ENCODE data around the gene P4HA2.

Gene P4HA2

DNA sequence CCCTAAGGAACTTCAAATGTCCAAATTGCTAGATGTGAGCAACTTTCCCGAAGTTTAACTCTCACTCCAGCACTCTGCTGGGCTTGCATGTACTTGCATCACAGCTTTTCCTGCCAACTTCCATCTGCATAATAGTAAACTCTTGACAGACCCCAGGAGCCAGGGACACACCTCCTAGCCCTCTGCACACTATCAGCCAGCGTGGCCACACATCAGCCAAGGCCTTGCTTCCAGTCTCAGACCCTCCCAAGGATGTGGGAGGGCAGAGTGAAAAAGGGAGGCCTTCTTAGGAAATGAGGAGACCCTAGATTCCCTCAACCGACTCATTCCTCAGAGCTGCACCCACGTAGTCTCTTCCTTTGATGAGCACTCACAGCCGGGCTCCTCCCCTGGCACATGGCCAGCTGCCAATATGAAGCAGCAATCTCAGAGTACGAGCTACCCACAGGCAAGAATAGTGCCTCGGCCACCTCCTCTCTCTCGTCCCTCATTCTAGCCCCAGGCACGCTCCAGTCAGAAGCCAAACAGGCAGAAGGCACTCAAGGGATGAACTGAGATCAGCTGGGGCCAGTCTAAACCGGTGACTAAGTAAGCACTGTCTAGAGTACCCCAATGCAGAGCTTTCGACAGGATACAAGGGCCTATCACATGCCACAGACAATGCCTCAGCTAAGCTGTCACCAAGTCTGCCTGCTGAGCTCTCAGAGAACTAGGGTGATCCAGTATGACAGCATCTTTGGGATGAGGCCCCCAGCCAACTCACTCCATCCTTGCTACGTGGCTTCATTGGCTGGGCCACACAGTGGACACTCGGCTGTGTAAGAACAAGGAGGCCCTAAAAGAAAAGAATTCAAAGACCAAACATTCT, 2.3 kb downstream of the P4HA2 start:
- no peak for DNase-seq (ENCODE audit: low read depth in 2 of 3, low spot score in 2 of 3)

DNA sequence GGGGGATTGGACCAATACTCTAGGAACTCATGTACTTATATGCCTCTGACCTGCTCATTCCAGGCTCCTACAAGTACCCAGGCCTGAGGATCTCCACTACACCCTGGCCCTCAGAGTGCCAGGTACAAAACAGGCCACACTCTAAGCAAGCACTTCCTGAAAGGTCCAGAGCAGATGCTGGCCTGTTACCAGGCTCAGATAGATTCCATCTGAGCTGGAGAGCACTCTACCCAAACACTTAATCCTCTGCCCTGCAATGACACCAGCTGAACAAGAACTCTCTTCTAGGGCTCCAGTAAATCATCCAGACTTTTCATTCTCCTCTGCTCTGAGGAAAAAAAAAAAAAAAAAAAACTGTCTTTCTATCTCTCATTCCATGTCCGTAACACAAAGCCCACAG, 2.9 kb downstream of the P4HA2 start:
- no peak for DNase-seq (ENCODE audit: low read depth in 2 of 3, low spot score in 2 of 3)

DNA sequence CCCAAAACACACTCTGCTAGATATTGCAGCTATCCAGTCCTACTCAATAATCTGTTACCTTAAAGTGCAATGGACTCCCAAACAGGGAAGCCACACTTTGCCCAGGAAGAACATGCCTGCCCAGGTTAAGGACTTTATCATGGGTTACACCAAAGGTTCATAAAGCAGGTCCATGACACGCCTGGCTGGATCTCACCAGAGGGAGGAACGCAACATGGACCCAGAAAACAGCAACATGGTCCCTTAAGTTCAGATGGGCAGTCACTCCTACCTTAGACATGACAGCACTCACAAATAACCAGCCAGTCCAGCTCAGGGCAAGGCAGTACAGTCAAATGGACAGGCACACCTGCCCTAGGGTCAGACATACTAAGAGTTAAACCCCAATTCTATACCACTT, 3.8 kb downstream of the P4HA2 start:
- no peak for DNase-seq (ENCODE audit: low read depth in 2 of 3, low spot score in 2 of 3)

DNA sequence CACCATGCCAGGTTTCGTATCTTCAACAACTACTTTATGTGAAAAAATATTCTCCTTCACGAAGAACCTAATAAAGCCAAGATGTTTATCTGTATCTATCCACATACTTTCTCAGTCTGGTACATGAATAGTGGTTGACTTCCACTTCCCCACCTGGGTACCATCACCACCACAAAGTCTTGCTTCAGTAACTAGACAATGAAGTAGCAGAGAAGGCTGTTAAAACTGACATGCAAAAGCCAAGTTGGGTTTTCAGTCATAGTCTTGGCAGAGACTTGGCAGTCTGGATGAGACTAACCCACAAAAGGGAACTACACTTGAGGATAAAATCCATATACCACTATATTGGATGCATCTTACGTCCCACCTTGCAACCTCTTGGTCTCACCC, 5.0 kb downstream of the P4HA2 start:
- DNase-seq (ENCODE audit: low read depth in 2 of 3, low spot score in 2 of 3), result no peak

DNA sequence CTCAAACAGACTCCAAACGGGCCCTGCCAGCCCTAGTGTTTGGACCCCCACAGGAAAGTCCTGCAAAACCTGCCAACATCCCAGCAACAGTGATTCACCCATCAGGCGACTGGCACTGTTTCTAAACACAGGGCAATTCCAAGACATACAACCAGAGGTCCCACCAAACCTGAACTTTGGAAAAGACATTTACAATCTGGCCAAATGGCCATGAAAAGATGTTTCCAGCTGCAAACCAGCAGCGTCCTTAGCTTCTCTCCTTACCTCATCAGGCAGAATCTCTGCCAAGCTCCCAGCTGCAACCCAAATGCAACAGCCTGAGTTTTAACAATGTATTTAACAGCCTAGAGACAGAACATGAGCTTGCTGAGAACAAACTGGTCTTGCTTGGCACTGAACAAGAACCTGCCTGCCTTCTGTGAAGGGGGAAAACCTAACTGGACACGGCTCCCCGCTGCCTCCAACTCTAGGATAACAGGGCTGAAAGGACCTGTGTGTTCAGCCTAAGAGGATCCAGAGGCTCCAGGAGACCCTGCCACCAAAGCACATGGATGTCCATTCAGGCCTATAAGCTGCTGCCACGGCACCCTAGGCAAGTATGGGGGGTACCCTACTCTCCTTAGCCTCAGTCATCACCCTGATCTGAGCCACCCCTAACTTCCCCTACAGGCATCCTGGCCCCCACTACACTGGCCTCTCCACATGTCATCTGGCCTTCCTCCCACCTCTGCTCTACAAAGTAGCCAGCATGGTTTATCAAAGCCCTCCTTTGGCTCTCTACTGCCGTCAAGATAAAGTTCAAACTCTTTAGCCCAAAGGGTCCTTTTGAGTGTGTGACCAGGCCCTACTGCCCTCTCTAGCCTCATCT, 5.6 kb downstream of the P4HA2 start:
- DNase-seq (ENCODE audit: low read depth in 2 of 3, low spot score in 2 of 3), result no peak

DNA sequence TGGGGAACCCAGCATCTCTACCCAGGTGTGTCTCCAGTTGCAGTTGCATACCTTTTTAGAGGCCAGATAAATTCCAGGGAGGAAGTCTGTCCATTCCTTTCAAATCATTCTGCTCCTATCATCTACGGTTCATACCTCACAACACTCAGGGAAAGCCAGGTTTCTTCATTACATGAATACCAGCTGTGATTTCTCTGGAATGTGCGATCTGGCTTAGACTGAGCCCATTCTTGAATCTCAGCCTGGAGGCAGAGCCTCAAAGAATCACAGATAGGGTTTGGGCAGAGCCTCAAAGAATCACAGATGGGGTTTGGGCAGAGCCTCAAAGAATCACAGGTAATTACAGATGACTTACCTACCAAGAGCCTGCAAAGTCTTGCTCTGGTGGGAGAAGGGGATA, 7.2 kb downstream of the P4HA2 start:
- DNase-seq (ENCODE audit: low read depth in 2 of 3, low spot score in 2 of 3), result no peak

DNA sequence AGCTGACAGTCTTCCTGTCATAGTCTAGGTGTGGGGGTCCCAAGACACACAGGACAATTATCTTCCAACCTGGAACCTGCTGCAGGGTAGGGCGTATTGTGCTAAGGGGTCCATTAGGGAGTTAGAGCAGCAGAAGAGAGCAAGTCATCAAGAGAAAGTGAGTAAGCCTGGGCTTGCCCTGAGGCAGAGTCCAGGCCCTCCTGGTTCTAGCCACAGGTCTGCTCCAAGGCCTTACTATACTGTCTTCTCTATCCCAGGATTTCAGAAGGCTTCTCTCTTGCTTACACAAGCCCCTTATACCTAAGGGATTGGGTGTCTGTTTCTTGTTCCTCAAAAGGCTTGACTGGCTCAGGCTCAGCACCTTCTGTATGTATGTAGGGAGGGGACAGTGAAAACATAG, 7.7 kb downstream of the P4HA2 start:
- DNase-seq (ENCODE audit: low read depth in 2 of 3, low spot score in 2 of 3), result no peak

DNA sequence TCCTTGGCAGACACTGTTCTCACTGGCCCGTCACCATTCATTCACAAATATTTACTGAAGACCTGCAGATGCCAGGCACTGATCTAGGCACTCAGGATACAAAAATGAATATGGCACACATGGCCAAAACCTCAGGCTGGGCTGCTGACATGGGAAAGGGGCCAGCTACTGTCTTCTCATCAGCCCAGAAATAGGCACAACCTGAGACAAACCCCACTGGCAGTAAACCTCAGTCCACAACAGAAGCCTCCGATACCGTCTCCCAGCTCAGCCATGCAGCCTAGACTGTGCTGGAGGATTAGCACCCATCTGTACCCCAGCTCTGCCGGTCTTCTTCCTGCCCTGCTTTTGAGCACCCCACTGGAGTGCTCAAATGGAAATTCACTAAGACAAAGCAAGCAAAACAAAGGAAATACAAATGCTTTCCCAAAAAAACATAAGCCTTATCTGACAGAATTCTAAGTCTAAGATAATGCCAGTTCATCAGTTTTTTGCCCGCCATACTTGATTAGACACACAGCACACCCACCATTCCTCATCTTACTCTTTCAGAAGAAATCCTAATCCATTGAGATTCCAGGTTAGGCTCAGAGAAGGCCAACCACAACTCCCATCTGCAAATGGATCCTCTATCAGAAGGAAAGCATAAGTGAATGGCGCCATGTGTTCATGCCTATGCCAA, 8.2 kb downstream of the P4HA2 start:
- no peak for DNase-seq (ENCODE audit: low read depth in 2 of 3, low spot score in 2 of 3)

DNA sequence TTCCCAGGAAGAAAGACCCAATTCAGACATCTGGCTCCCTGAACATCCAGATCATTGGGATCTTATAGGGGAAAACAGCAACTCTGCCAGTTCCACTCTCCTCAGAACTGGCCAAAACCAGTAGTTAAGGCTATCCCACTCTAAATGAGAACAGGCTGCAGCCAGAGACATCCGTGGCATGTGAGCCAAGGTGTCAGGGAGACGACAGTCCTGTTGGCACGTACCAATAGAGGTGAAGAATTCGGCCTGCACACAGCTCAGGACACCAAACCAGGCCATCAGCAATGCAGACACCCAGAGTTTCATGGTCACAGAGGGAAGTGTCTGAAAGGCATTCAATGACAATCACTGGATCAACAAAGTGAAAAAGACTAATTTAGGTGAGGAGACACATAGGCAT, 9.3 kb downstream of the P4HA2 start:
- DNase-seq (ENCODE audit: low read depth in 2 of 3, low spot score in 2 of 3), result no peak

DNA sequence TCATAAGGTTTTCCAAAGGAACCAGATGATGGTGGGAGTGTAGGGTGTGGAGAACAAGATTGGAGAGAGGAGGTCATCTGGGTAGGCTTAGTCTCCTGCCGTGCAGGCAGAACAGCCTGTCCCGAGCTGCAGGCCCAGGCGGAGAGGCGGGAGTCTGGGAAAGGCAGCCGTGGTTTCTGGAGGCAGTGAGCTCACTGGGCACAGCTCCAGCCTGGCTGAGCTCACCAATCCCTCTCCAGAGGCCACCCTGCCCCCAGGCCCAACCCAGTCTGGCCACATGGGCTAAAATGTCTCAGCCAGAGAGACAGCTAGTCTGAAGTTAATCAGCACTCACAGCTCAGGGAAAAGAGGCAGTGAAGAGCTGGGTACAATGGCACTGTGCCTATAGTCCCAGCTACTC, 12.3 kb downstream of the P4HA2 start:
- DNase-seq (ENCODE audit: low read depth in 2 of 3, low spot score in 2 of 3), result no peak

DNA sequence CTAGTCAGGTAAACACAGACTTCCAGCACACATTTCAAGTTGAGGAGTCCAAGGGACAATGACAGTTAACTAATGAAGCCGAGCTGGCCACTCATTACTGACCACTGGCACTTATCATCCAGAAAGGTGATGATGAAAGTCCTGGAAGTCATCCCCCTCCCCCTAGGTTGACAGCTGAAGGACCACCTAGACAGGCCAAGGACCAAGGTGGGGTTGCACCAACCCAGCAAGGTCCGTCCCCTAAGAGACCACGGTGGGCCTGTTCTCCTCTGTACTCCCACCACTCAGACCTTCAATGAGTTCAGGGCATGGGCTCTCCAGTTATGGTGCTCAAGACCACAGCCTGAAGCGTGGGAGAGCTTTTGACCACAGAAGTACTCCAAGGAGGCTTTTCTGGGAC, 13.2 kb downstream of the P4HA2 start:
- no peak for DNase-seq (ENCODE audit: low read depth in 2 of 3, low spot score in 2 of 3)

DNA sequence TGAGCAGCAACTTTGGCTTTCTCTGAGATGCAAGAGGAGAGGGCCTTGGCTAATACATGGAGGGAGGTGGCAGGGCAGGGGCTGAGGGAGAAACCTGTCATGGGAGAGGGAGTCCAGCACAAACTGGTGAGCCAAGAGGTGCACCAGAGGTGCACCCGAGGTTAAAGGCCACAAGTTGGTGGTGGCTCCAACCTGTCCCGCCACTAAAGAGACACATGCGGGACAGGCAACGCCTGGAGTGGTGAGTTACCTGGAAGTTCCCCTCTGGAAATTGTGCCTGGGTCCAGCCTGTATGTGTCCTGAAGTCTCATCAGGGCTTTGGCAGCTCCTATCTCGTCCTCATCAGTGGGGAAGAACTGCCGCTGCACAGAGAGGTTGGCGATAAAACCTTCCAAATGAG, 14.0 kb downstream of the P4HA2 start:
- DNase-seq (ENCODE audit: low read depth in 2 of 3, low spot score in 2 of 3), result no peak

DNA sequence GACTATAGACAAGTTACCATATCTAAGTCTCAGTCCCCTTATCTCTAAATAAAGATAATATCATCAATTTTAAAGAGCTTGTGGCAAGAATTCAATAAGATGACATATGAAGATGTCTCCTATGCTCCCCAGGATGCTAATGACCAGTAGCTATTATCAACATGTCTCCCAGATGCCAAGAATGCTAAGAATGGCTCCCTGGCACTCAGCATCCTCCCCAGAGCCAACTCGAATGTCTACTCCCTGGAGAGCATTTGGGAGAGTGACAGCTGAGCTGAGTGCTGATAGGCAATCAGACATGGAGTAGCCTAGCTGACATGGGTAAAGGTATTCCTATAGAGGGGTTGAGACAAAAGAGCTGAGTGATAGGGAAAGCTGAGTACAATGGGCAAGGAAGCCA, 15.9 kb downstream of the P4HA2 start:
- no peak for DNase-seq (ENCODE audit: low read depth in 2 of 3, low spot score in 2 of 3)

DNA sequence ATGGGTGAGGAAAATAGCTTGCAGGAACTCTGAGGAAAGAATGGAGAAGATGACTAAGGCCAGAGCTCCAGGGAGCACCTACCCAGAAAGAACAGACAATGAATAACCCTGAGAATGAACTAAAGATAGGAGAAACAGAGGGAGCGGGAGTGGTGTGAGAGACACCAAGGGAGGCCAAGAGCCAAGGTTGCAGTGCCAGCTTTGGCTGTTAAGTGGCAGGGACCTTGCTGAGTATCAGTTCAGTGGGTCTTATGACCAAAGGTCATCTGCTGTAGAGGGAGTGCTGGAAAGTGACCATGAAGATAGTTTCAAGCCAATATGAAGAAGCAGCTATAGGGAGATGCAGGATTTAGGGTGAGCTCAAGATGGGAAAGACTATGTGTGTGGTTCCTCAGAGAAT, 16.7 kb downstream of the P4HA2 start:
- DNase-seq (ENCODE audit: low read depth in 2 of 3, low spot score in 2 of 3), result no peak

DNA sequence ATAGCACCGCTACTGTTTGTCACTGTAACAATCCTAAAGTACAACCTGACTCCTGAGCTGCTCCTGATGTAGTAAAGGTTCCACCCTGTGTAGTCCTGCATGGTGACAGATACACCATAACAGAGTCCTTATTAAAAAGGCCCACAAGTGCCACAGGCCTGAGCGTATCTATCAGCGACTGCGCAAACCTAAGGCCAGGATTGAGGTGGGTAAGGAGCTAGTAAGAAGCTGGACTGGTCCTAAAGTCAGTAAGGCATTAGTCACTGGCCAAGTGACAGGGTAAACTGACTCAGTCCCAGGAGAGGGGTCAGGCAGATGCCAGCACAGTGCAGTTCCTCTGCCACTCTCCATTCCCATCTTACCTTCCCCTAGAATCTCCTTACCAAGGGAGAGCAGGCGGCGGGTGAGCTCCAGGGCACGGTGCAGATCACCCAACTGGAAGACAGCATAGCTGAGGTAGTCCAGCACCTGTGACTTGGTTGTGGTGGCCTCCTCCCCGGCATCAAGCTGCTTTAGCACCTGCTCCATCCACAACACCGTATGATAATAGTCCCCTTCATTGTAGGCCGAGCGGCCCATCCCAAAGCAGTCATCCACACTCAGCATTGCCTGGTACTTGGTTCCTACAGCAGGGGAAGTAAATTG, 17.6 kb downstream of the P4HA2 start:
- no peak for DNase-seq (ENCODE audit: low read depth in 2 of 3, low spot score in 2 of 3)

DNA sequence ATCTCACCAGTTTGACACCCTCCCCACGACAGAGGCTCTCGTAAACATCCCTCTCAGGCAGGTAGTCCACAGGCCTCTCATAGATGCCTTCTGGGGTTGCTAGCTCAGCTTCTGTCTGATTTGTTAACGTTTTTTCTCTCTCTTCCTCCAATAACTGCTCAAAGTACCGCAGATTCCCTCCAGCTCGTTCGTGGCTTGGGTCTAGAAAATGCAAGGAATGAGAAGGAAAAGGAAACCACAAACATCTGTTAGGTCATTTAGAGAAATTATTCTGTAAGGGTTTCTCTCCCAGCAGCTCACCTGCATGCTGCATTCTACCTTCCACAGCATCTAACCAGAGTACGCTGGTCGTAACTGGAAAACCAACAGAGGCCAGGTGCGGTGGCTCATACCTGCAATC, 18.5 kb downstream of the P4HA2 start:
- no peak for DNase-seq (ENCODE audit: low read depth in 2 of 3, low spot score in 2 of 3)

DNA sequence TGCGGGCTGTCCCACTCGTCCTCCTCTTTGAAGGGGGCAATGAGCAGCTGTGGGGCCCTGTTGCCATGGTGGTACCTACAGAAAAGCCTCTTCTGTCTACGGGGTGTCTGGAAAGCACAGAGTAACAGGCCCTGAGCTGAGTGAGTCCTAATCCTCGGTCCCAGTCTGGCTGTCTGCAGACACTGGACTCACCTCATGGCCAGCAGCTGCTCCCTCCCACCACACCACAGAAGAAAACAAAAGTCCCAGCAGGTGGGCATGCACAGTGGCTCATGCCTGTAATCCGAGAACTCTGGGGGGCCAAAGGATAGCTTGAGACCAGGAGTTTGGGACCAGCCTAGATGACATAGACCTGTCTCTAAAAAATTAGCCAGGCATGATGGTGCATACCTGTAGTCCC, 19.9 kb downstream of the P4HA2 start:
- DNase-seq (ENCODE audit: low read depth in 2 of 3, low spot score in 2 of 3), result no peak

DNA sequence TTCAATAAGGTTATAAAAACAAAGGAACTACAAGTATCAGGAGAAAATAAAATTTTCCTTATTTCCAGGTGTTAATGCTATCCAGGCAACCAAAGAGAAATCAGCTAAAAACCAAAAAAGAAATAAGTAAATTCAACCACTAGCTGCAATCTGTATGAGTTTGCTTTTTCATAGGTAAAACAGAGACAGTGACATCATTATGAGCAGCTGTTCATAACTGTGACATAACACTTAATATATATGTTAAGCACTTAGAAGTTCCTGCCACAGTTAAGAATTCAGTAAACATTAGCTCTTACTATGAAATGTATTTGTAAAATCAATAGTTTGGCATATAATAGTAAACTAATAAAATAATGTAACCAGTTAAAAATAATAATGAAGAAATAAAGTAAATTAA, 20.9 kb downstream of the P4HA2 start:
- no peak for DNase-seq (ENCODE audit: low read depth in 2 of 3, low spot score in 2 of 3)

DNA sequence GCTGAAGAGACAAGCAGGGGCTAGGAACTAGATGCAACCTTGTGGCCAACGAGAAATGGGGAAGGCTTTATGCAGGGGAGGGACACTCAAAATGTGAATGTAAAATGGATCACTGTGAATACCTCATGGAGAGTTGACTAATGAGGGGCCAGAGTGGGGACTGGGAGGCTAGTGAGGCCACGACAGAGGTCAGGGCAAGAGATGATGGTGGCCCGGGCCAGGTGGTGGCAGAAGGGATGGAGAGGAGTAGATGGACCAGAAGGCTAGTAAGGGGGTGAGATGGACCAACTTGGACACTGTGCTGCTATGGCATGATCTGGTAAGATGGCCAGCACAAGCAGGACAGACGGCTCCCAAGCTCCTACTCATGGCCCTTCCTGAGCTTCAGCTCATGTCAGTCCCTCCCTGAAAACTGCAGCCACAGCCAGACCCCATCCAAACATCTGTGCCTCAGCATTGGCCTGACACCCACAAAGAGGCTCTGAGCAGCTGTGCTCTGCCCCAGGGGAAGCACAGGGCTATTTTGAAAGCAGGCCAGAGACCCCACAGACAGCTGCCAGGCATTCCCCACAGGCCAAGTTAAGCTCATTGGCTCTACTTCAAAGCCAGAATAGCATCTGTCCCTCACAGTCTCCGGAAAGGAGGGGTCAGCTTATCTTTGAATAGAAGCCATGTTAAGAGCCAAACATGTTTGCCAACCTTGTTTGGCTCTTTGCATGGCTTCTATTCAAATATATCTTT, 22.1 kb downstream of the P4HA2 start:
- DNase-seq (ENCODE audit: low read depth in 2 of 3, low spot score in 2 of 3), result no peak

DNA sequence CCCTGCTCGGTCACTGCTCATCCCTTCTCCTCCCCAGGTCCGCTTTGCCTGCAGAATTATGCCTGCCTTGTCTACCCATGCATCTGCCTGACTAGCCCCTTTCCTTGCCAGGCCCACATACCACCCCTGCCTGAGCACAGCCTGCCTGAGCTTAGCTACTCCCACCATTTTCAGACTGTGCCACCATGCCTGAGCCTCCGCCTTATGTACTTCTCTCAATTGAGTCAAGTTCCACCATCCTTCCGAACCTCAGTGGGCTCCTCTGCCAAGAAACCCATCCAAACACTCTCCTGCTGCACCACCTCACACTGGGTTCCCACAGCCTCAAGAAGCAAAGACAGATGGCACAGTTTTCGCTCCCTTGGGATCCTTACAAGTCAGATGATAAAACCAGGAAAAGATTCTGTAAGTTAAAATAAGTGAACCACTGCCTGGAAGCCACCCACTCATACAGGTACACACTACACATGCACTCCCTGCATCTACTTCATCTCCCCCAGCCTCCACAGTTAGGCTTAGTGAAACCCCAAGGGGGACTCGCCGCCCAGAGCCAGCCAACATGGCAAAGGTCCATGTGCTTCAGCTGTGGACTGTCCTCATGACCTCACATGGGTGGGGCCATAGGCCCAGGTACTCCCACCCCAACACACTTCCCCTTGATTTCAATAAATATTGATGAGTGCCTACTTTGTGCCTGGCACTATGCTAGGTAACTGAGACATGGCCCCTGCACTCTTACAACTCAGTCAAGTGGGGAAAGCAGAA, 23.1 kb downstream of the P4HA2 start:
- no peak for DNase-seq (ENCODE audit: low read depth in 2 of 3, low spot score in 2 of 3)
